GM12872 (cell line): ENCODE measurements around the gene SPEN.

ENCODE experiments used
- TF ChIP-seq, protein P1 (sequence below): IDR thresholded peaks from 3 replicates; pipeline ENCODE4 v1.5.1; 2011; ENCODE audit warnings: low read depth, mild to moderate bottlenecking, low read length, moderate library complexity; ENCODE audit not compliant: insufficient read depth

The SPEN gene

GRCh38 chr1:15918962-15919715, 71.6 kb downstream of the SPEN start:
- TF ChIP-seq, protein P1, sequence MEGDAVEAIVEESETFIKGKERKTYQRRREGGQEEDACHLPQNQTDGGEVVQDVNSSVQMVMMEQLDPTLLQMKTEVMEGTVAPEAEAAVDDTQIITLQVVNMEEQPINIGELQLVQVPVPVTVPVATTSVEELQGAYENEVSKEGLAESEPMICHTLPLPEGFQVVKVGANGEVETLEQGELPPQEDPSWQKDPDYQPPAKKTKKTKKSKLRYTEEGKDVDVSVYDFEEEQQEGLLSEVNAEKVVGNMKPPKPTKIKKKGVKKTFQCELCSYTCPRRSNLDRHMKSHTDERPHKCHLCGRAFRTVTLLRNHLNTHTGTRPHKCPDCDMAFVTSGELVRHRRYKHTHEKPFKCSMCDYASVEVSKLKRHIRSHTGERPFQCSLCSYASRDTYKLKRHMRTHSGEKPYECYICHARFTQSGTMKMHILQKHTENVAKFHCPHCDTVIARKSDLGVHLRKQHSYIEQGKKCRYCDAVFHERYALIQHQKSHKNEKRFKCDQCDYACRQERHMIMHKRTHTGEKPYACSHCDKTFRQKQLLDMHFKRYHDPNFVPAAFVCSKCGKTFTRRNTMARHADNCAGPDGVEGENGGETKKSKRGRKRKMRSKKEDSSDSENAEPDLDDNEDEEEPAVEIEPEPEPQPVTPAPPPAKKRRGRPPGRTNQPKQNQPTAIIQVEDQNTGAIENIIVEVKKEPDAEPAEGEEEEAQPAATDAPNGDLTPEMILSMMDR: no peak

GRCh38 chr1:15923241-15923640, 75.7 kb downstream of the SPEN start:
- TF ChIP-seq, protein P1: no peak

GRCh38 chr1:15928971-15929965, 81.8 kb downstream of the SPEN start:
- TF ChIP-seq, protein P1: no peak

- TF ChIP-seq, protein P1: no peak
Observed at GRCh38 chr1:15931401-15931800, 83.9 kb downstream of the SPEN start.

GRCh38 chr1:15931884-15932283, 84.4 kb downstream of the SPEN start:
- TF ChIP-seq, protein P1: no peak

DNA sequence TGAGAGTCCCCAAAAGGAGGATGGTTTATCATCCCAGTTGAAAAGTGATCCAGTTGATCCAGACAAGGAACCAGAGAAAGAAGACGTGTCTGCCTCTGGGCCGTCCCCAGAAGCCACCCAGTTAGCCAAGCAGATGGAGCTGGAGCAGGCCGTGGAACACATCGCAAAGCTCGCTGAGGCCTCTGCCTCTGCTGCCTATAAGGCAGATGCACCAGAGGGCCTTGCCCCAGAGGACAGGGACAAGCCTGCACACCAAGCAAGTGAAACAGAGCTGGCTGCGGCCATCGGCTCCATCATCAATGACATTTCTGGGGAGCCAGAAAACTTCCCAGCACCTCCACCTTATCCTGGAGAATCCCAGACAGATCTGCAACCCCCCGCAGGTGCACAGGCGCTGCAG, 85.1 kb downstream of the SPEN start:
- TF ChIP-seq, protein P1: no peak

DNA sequence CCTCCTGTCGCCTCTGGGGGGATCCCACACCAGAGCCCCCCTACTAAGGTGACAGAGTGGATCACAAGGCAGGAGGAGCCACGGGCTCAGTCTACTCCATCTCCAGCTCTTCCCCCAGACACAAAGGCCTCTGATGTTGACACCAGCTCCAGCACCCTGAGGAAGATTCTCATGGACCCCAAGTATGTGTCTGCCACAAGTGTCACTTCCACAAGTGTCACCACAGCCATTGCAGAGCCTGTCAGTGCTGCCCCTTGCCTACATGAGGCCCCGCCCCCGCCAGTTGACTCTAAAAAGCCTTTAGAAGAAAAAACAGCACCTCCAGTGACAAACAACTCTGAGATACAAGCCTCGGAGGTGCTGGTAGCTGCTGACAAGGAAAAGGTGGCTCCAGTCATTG, 86.2 kb downstream of the SPEN start:
- TF ChIP-seq, protein P1: no peak
